Esophagus squamous epithelium (tissue), 5 donors: Measurements from ENCODE around the gene PPM1M. TPM values are rescaled to one million over a fixed set of nuclear protein-coding genes. Genes with fewer than 3 reads are reported as not detected.
A peak's percentile ranks its signal among the peaks of the same experiment; 100 is the strongest.

Source experiments
- DNase-seq: peaks from one replicate; lab custom pipeline; 2025; lab: John Stamatoyannopoulos, UW
- H3K27ac ChIP-seq, 4 donors: fragments of 200-600 bp; sonication (generic); one replicate each; pipeline ENCODE4 v1.5.1; 2016 to 2019; ENCODE audit warnings: mild to moderate bottlenecking in 1 of 4
- H3K27me3 ChIP-seq, 4 donors: fragments of 200-600 bp; sonication (generic); 1 replicate in 3 of 4; 2 replicates in 1 of 4; pipeline versions ENCODE4 v1.5.1 to v1.6.0; 2017 to 2021; ENCODE audit warnings: antibody characterized with exemption in 1 of 4
- H3K36me3 ChIP-seq, 3 donors: fragments of 200-600 bp; sonication (generic); one replicate each; pipeline ENCODE4 v1.5.1; 2016 to 2019
- H3K4me1 ChIP-seq, 3 donors: fragments of 200-600 bp; sonication (generic); one replicate each; pipeline ENCODE4 v1.5.1; 2017 to 2019
- H3K4me3 ChIP-seq, 4 donors: fragments of 200-600 bp; sonication (generic); 1 replicate in 3 of 4; 2 replicates in 1 of 4; pipeline ENCODE4 v1.5.1; 2016 to 2019; ENCODE audit warnings: mild to moderate bottlenecking in 2 of 4, moderate library complexity in 1 of 4
- H3K9me3 ChIP-seq, 3 donors: fragments of 200-600 bp; sonication (generic); one replicate each; pipeline ENCODE4 v1.5.1; 2016 to 2019
- CTCF ChIP-seq, 6 experiments: fragments of 450-650 bp in 4 of 6; fragments of 200-600 bp in 2 of 6; sonication (generic) in 2 of 6; IDR thresholded peaks; one replicate each; pipeline ENCODE4 v1.5.1; 2016 to 2019; ENCODE audit warnings: antibody characterized with exemption in 6 of 6, mild to moderate bottlenecking in 4 of 6, moderate library complexity in 4 of 6
- POLR2A ChIP-seq, 4 donors: fragments of 450-650 bp; IDR thresholded peaks; one replicate each; pipeline ENCODE4 v1.6.1; 2017; ENCODE audit warnings: antibody characterized with exemption in 4 of 4, mild to moderate bottlenecking in 4 of 4, moderate library complexity in 3 of 4
- WGBS, 2 donors: methylation state at CpG; one replicate each; pipeline ENCODE4 v1.1.5; 2018; 5-methylcytosine and 5-hydroxymethylcytosine counted together
- intact Hi-C: fragments of 100-400 bp; cut with DNase I; formaldehyde crosslinking; loops from one replicate; pipeline ENCODE4 v1.15.0; 2022
- total RNA-seq, 4 donors: library from RNA; depleted of rRNA; stranded (reverse); fragments of >200 nt; gene quantifications; one replicate each; pipeline ENCODE4 v1.1.0, GENCODE V29; 2016
- donor health status: DM: yes; HTN: yes; CAD: no.

Gene PPM1M
- total RNA-seq, 4 donors from 2014 or later = 3.2 to 25.6 (median 12.3) TPM

DNA sequence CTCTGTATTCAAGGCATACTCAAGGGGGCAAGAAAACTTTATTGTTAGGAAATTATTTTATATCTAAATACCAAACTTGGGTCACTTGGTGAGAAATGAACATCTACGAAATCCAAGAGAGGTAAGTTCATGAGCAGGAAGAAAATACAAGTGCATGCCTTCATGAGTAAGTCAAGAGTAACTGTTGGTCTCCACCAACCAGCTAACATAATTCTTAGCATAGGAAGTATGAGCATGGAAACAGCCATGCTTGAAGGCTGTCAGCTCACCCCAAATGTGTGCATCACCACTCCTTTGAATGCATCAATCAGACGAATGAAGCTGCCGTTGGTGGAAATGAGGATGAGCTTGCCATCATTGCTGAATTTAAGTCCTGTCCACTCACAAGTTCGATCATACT lies 13.9 kb downstream of the PPM1M start:
- peaks cover 0 to 49% (median 6%) of the 10 kb centered on the region in 3 donors for H3K4me1 ChIP-seq
- intact Hi-C loops = no loop called here
- H3K4me3 ChIP-seq = no peak overlapping the region
- peaks cover 37 to 100% (median 84%) of the 10 kb centered on the region in 3 donors for H3K36me3 ChIP-seq
- TF ChIP-seq POLR2A (IDR thresholded peaks at IDR 0.05) (no peak), CTCF (IDR thresholded peaks at IDR 0.05) (no peak)
- H3K27me3 ChIP-seq = no peaks in the 10 kb centered on the region
- H3K9me3 ChIP-seq = no peaks in the 10 kb centered on the region
- peak overlapping the region in 2 of 4 donors; percentile 4 to 39 for H3K27ac ChIP-seq
- no peak for DNase-seq
- 94 to 97% methylated on average over 4 of the region's 4 CpGs for WGBS, 2 donors

DNA sequence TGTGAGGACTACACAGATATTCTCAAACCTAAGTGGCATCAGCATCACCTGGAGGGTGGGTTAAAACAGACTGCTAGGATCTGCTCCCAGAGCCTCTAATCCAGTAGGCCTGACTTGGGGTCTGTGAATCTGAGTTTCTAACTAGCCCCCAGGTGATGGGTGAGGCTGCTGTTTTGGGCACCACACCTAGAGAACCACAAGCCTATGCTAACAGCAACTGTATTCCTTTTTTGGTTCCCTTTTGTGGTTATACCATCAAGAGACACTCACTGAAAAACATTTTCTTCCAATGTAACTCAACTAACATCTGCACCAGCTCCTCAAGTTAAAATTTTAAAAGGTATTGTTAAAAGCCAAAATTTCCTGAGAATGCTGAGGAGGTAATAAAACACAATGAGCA lies 16.9 kb downstream of the PPM1M start:
- Histone ChIP-seq H3K27me3 (no peaks in the 10 kb centered on the region), H3K4me1 (peaks cover 0 to 51% (median 3%) of the 10 kb centered on the region in 3 donors), H3K4me3 (no peak overlapping the region), H3K36me3 (peaks cover 18 to 98% (median 74%) of the 10 kb centered on the region in 3 donors), H3K9me3 (no peaks in the 10 kb centered on the region), H3K27ac (no peak overlapping the region)
- intact Hi-C loops = no loop called here
- no peak for TF ChIP-seq POLR2A (IDR thresholded peaks at IDR 0.05)
- TF ChIP-seq CTCF (IDR thresholded peaks at IDR 0.05) = no peak
- DNase-seq = no peak

- Histone ChIP-seq H3K4me1 (peaks cover 0 to 62% (median 23%) of the 10 kb centered on the region in 3 donors), H3K27ac (peak overlapping the region in 2 of 4 donors; percentile 51 to 64), H3K4me3 (no peak overlapping the region), H3K36me3 (peaks cover 0 to 98% (median 56%) of the 10 kb centered on the region in 3 donors), H3K9me3 (no peaks in the 10 kb centered on the region), H3K27me3 (no peaks in the 10 kb centered on the region)
- TF ChIP-seq CTCF (IDR thresholded peaks at IDR 0.05) (no peak), POLR2A (IDR thresholded peaks at IDR 0.05) (no peak)
- 78 to 87% methylated on average over 6 of the region's 6 CpGs for WGBS, 2 donors
- intact Hi-C loops = no loop called here
- DNase-seq = no peak
Observed at GRCh38 chr3:52265387-52265786, 19.8 kb downstream of the PPM1M start.

- intact Hi-C loops = no loop called here
- no peak for TF ChIP-seq POLR2A (IDR thresholded peaks at IDR 0.05)
- TF ChIP-seq CTCF (IDR thresholded peaks at IDR 0.05) = no peak
- 64 to 71% methylated on average over 4 to 7 of the region's 7 CpGs for WGBS, 2 donors
- no peak overlapping the region for H3K4me3 ChIP-seq
- no peak for DNase-seq
- H3K4me1 ChIP-seq = peaks cover 9 to 88% (median 47%) of the 10 kb centered on the region in 3 donors
- no peaks in the 10 kb centered on the region for H3K27me3 ChIP-seq
- no peaks in the 10 kb centered on the region for H3K9me3 ChIP-seq
- peak overlapping the region; percentile 2 to 66 (median 32) for H3K27ac ChIP-seq
- H3K36me3 ChIP-seq = peaks cover 0 to 85% (median 38%) of the 10 kb centered on the region in 3 donors
Observed at GRCh38 chr3:52268036-52268435, 22.5 kb downstream of the PPM1M start.

DNA sequence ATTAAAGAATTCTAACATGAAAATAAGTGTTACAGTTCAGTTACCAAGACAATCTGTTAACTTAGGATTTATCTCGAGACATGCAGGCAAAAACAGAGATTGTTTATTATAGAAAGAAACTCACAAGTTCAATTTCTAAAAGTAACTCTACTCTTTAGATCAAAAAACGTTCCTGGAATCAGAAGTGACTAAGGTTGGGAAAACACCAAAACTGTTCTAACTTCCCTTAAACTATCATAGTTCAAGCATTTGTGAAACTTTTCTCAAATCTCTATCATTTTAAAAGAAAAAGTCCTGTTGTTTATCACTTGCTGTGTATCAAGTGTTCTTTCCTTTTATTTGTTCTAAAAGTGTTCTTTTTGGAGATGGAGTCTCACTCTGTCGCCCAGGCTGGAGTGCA lies 24.2 kb downstream of the PPM1M start:
- H3K4me1 ChIP-seq = peaks cover 9 to 90% (median 59%) of the 10 kb centered on the region in 3 donors
- H3K9me3 ChIP-seq = no peaks in the 10 kb centered on the region
- peak overlapping the region in 1 of 4 donors; percentile 18 for H3K4me3 ChIP-seq
- no peaks in the 10 kb centered on the region for H3K27me3 ChIP-seq
- TF ChIP-seq POLR2A (IDR thresholded peaks at IDR 0.05) (no peak), CTCF (IDR thresholded peaks at IDR 0.05) (no peak)
- peak overlapping the region; percentile 46 to 71 (median 64) for H3K27ac ChIP-seq
- no peak for DNase-seq
- WGBS, 2 donors = 54 to 55% methylated on average over 3 of the region's 3 CpGs
- H3K36me3 ChIP-seq = peaks cover 0 to 84% (median 30%) of the 10 kb centered on the region in 3 donors
- intact Hi-C loops = loop anchor here (5.0 kb wide), 1 partner anchor 32 kb away; the partner anchor contains the start of gene TWF2
